Hematopoietic multipotent progenitor cell (in vitro differentiated cells): ENCODE data around the gene PDLIM3. TPM values are rescaled to one million over a fixed set of nuclear protein-coding genes. Genes with fewer than 3 reads are reported as not detected.
"Not testable (repeated sequence)": the region's sequence is repeated elsewhere in the genome, so short reads cannot be mapped to it uniquely, and the experiment has no call there.

Source experiments
- DNase-seq, 3 donors: peaks; one replicate each; pipeline ENCODE4 v3.0.0-alpha.2; 2011 to 2015; ENCODE audit warnings: low read depth in 2 of 3, low spot score in 2 of 3
- total RNA-seq: library from RNA; depleted of rRNA; stranded (reverse); fragments of >200 nt; gene quantifications from one replicate; pipeline ENCODE4 v1.2.3, GENCODE V29; 2012

The PDLIM3 gene
- total RNA-seq, 1 donor: under 0.01 TPM

GRCh38 chr4:185523862-185524261 is 11.4 kb downstream of the PDLIM3 start:
- no peak for DNase-seq

- DNase-seq: no peak
Observed at GRCh38 chr4:185522451-185522850, 12.9 kb downstream of the PDLIM3 start.

- DNase-seq: no peak
Observed at GRCh38 chr4:185520119-185520518, 15.2 kb downstream of the PDLIM3 start.

DNA sequence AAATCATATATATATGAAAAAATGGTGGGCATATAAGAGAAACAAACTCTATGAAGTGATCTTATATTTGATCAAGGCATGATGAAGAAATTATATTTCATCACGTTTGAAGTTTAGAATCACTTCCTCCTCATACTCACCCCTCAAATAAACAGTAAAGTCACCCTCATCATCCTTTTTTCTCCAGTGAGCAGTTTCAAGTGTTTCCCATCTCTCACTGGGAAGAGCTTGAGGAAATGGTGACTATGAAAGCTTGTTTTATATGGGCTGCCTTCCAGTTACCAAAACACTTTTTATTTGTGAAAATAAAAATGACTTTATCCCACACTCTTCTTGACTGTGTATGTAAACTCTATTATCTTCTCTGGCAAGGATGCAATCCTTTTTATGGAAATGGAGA is 16.8 kb downstream of the PDLIM3 start:
- DNase-seq: no peak

GRCh38 chr4:185518069-185518468 is 17.2 kb downstream of the PDLIM3 start:
- DNase-seq: no peak

DNA sequence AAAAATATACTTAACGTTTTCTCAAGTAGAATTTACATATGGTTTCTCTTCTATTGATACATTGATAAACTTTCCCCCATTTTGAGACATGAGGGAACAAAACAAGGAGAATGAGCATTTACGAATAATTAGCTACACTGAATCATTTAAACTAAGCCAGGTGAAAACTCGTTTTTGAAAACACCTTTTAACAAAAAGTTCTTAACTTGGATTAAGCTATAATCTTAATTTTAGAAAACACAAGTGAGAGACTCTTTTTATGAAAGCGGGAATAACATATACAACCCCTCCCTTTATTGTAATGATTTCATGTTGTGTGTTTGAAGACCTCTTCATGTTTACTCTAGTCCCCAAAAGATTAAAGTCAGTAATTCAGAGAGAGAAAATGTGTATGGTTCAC is 20.1 kb downstream of the PDLIM3 start:
- no peak for DNase-seq

DNA sequence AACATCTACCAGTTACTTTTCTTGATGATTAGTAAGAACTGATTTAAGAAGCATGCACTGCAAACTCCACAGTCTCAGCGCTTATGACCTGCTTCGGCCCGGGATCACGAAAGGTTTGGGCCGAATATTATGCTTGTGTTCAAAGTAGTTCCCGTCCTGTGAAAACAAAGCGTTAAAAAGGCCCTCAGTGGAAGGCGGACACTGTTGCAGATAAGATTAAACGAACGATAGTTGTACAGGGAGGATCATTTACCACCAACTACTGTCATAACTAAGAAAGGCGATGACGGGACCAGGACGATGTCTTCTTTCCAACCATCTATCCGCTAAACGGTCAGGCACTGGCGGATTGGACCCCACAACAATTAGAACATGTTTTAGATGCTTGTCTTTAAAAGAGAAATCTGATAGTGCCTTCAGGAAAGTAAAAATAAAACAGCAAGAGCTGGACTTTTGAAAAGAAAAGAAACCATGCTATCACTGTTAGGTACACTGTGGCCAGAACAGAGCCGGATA is 21.1 kb downstream of the PDLIM3 start:
- DNase-seq: no peak

GRCh38 chr4:185513489-185514181 is 21.7 kb downstream of the PDLIM3 start:
- DNase-seq: peak in 2 of 3 donors; percentile 80 to 93

DNA sequence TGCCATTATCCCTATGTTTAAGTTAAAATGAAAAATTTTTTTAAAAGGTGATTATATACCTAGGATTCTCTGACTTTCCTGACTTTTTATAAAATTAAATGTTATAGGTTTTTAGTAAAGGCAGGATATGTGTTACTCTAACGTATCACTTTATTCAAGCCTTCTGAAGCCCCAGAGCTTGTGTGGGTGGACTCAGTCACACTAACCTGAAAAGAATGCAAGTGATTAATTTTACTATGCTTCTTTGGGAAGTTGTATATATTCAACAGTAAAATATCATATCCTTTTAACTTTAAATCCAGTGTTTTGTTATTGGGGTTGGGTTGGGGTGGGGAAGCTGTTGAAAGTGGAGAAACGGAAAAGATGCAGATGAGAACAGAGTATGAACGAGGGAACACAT is 22.8 kb downstream of the PDLIM3 start:
- DNase-seq: no peak

DNA sequence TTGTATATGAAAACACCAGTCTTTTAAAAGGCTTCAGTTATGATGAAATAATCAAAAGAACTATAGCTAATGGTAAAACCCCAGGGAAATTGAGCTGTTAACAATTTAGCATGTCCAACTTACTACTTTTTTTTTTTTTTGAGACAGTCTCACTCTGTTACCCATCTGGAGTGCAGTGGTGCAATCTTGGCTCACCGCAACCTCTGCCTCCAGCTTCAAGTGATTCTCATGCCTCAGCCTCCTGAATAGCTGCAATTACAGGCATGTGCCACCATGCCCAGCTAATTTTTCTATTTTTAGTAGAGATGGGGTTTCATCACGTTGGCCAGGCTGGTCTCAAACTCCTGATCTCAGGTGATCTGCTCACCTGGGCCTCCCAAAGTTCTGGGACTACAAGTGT is 24.1 kb downstream of the PDLIM3 start:
- DNase-seq: not testable (repeated sequence)

DNA sequence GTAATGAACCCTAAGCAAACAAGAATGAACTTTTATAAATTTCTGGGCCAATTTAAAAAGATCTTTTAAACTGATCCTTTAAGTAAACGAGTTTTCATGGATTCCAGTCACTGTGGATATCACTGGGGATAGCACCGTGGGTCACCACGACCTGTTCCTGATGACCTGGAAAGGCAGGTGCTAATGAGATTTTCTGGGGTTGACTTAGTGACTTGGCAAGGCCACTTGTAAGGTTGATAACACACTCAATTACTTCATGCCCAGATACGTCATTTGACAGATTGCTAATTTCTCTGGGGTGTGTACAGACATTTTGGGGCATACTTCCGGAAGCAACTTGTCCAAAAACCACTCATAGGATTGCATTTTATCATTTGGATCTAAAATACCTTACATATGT is 24.5 kb downstream of the PDLIM3 start:
- no peak for DNase-seq

GRCh38 chr4:185508181-185508580 is 27.1 kb downstream of the PDLIM3 start:
- no peak for DNase-seq

GRCh38 chr4:185506422-185506821 is 28.9 kb downstream of the PDLIM3 start:
- no peak for DNase-seq

GRCh38 chr4:185504098-185505047 is 30.9 kb downstream of the PDLIM3 start:
- no peak for DNase-seq

DNA sequence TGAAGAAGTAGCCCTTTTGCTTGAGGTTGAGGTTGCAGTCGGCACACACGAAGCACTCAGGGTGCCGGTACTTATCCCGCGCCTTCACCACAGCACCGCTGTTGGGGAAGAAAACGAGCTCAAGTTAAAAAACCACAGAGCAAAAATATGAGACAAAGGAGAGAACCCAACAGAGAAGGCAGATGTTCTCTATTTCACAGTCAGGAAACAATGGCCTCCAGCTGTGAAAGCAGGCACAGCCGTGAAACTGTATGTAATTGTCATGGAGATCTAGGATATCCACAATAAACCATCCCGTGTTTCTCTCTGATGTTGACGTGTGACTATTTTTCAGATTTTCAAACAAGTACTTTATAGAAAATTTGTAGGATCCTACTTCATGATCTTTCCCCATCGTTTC is 32.9 kb downstream of the PDLIM3 start:
- DNase-seq: no peak

DNA sequence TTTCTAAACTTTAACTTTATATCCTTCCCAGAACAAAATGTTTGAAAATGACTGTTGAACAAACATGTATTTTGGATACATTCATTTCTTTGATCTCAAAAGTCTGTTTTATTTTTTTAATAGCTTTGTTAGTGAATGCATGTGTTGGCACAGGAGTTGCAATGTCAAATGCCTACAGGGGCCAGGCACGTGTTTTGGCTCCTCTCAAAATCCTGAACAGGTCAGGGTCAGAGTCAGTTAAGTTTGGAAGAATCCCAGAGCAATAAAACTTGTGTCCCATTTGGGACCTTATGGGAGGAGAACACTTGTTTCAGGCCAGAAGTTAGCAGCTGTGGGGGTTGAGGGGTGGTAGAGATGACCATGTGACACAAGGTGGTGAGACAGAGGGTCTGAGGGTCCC is 34.7 kb downstream of the PDLIM3 start:
- no peak for DNase-seq

- DNase-seq: no peak
Observed at GRCh38 chr4:185500035-185500434, 35.3 kb downstream of the PDLIM3 start.

DNA sequence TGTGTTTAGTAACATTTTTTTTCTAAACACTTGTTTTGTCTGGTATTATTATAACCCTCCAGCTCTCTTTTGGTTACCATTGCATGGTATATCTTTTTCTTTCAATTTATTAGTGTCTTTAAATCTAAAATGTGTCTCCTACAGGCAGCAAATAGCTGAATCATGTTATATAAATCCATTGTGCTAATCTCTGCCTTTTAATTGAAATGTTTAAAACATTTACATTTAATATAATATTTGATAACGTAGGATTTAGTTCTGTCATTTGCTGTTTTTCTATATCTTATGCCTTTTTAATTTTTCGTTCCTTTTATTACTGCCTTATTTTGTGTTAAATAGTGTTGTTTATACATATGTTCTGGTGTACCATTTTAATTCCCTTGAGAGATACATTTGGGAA is 46.7 kb downstream of the PDLIM3 start:
- no peak for DNase-seq

DNA sequence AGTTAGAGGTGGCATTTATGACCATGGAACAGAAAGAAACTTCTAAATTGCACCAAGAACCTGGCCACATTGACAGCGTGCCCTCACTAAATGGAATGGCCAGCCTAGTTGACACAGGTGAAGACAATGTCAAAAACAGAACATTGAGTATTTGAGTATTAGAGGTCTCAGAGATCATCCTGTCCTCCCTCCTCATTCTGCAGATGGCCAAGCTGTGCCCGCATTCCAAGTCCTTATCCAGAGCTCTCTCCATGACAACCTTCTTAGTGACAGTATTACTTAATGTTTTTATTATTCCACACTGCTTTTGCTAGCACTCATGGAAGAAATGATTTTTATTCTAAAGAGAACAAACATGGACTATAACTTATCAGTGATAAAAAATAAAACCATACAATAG is 53.9 kb downstream of the PDLIM3 start:
- no peak for DNase-seq

GRCh38 chr4:185480016-185480732 is 55.1 kb downstream of the PDLIM3 start:
- no peak for DNase-seq

DNA sequence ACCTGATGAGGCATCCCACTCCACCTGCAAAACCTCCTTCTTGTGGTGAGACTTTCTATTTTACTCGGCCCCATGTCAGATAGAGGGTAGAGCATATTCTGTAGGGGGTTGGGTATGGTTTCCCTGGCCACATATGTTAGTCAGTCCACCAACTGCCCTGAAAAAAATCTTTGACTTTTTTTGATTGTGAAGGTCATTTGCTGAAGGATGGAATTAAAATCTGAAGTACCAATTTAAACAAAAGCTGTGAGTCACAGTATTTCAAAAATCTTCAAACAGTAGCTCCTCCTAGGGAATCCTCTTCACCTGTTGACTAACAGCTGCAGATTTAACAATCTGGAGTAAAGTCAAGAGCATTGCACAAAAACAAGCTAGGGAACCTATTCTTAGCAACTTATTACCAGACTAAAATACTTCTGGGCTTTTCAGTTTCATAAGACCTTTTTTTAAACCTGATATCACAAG is 55.8 kb downstream of the PDLIM3 start:
- DNase-seq: no peak
